Stomach smooth muscle (tissue), 2 donors: Measurements from ENCODE around the gene SMAD3.
"Not testable (repeated sequence)": the region's sequence is repeated elsewhere in the genome, so short reads cannot be mapped to it uniquely, and the experiment has no call there.

ENCODE experiments used
- H3K27ac ChIP-seq: one replicate; pipeline ENCODE4 v1.7.0; 2013; ENCODE audit warnings: mild to moderate bottlenecking, low read length, inconsistent platforms
- H3K27me3 ChIP-seq, 2 donors: one replicate each; pipeline ENCODE4 v1.7.0; 2013; ENCODE audit warnings: low read length in 2 of 2; ENCODE audit not compliant: insufficient read depth in 2 of 2, control insufficient read depth in 1 of 2
- H3K36me3 ChIP-seq, 2 donors: one replicate each; pipeline ENCODE4 v1.7.0; 2013; ENCODE audit warnings: low read length in 2 of 2; ENCODE audit not compliant: control insufficient read depth in 2 of 2, insufficient read depth in 2 of 2
- H3K4me1 ChIP-seq: one replicate; pipeline ENCODE4 v1.7.0; 2013; ENCODE audit warnings: low read length; ENCODE audit not compliant: control insufficient read depth, insufficient read depth
- H3K4me3 ChIP-seq, 2 donors: one replicate each; pipeline ENCODE4 v1.7.0; 2013; ENCODE audit warnings: low read length in 2 of 2
- H3K9ac ChIP-seq, 2 donors: one replicate each; pipeline ENCODE4 v1.7.0; 2013; ENCODE audit warnings: low read length in 2 of 2, mild to moderate bottlenecking in 1 of 2
- H3K9me3 ChIP-seq, 2 donors: one replicate each; pipeline ENCODE4 v1.7.0; 2013; ENCODE audit warnings: low read length in 2 of 2; ENCODE audit not compliant: control insufficient read depth in 2 of 2
- donor health status: healthy.
- donor health status: Pancreatic carcinoma.

Gene SMAD3

DNA sequence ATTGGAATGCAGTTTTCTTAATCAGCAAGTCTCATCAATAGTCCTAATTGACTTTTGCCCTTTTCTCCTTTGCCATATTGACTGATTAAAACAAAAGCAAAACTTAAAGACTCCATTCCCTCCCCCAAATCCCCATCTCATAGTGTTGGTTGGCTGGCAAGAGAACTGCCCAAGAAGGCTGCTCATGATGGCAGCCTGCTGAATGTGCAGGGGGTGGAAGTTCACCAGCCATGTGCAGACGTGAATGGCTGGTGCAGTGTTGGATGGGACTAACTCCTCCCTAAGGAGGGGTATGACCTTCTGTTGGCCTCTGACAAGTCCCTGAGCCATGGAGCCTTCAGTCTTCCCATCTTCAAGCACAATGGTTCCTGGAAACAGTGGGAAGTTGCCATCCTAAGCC lies 7.0 kb downstream of the SMAD3 start:
- Histone ChIP-seq H3K9me3 (no peaks in the 10 kb centered on the region), H3K36me3 (peaks cover 0 to 6% of the 10 kb centered on the region in 2 donors), H3K27me3 (no peaks in the 10 kb centered on the region), H3K9ac (no peak overlapping the region), H3K4me1 (peaks cover 34% of the 10 kb centered on the region), H3K4me3 (no peak overlapping the region), H3K27ac (no peak overlapping the region)

DNA sequence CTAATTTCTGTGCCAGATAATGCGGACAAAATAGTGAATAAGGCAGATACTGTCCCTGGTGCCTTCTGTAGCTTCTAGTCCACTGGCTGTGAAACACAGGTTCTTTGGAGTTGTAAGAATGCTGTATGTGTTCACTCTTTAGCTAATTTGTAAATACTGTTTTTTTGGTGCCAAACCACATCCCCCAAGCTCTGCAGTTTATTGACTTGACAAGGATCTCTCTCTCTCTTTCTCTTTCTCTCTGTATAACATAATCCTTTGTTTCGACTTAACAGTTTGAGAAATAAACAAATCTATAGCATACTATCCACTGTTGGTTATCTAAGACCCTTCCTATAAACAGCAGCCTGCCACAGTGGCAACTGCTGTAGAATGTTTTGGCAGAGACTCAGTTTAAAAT lies 7.6 kb downstream of the SMAD3 start:
- no peaks in the 10 kb centered on the region for H3K27me3 ChIP-seq
- peaks cover 33% of the 10 kb centered on the region for H3K4me1 ChIP-seq
- H3K27ac ChIP-seq, result no peak overlapping the region
- H3K9ac ChIP-seq, result no peak overlapping the region
- no peak overlapping the region for H3K4me3 ChIP-seq
- no peaks in the 10 kb centered on the region for H3K9me3 ChIP-seq
- peaks cover 0 to 6% of the 10 kb centered on the region in 2 donors for H3K36me3 ChIP-seq

DNA sequence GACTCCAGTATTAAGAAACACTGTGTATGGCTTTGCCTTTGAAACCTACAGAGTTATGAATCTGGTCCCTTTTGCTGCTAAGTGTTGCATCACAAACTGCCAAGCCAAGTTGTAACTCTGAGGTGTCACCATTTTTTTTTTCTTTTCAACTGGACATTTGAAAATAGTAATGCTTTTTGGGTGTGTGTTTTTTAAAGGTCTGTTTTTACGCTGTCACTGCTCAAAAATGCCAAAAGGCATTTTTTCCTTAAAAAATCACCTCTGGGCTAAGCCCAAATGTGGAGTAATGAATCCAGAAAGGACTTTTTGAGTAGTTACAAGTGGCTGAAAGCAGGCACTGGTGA lies 9.5 kb downstream of the SMAD3 start:
- Histone ChIP-seq H3K4me1 (peaks cover 30% of the 10 kb centered on the region), H3K36me3 (peaks cover 0 to 6% of the 10 kb centered on the region in 2 donors), H3K9me3 (no peaks in the 10 kb centered on the region), H3K4me3 (no peak overlapping the region), H3K9ac (no peak overlapping the region), H3K27ac (no peak overlapping the region), H3K27me3 (no peaks in the 10 kb centered on the region)

GRCh38 chr15:67075555-67076135 lies 10.2 kb downstream of the SMAD3 start:
- not testable (repeated sequence) for H3K9me3 ChIP-seq, H3K27ac ChIP-seq, H3K4me3 ChIP-seq, H3K9ac ChIP-seq, H3K27me3 ChIP-seq, H3K36me3 ChIP-seq
- peaks cover 38% of the 10 kb centered on the region for H3K4me1 ChIP-seq

GRCh38 chr15:67076147-67076843 lies 10.9 kb downstream of the SMAD3 start:
- Histone ChIP-seq H3K27ac (no peak overlapping the region), H3K36me3 (no peaks in the 10 kb centered on the region), H3K4me1 (peaks cover 45% of the 10 kb centered on the region), H3K9ac (no peak overlapping the region), H3K4me3 (no peak overlapping the region), H3K27me3 (no peaks in the 10 kb centered on the region), H3K9me3 (no peaks in the 10 kb centered on the region)

DNA sequence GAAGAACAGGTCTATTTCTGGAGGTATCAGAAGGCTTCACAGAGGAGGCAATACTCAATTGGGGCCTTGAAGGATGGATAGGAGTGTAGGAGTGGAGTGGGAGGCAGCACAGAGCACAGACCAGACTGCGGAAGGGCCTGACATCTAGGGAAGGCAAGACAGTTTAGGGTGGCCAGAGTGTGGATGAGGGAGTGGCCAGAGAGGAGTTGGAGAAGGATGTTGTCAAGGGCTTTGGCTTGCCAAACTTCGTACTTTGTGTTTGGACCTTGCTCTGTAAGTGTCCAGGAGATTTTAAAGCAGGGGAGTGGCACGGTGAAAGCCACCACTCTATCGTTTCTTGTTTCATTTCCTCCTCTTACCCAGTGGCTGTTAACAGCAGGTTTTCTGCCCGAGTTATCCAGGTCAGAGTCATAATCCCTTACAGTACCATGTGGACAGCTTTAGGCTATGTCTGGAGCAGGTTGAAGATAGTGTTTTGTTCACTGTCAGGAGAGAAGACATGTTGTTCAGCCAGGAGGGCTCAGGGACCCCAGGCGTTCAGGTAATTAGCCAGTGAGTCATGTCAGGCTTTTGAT lies 12.3 kb downstream of the SMAD3 start:
- Histone ChIP-seq H3K9me3 (no peaks in the 10 kb centered on the region), H3K36me3 (no peaks in the 10 kb centered on the region), H3K4me1 (peaks cover 46% of the 10 kb centered on the region), H3K9ac (no peak overlapping the region), H3K4me3 (no peak overlapping the region), H3K27me3 (no peaks in the 10 kb centered on the region), H3K27ac (no peak overlapping the region)

DNA sequence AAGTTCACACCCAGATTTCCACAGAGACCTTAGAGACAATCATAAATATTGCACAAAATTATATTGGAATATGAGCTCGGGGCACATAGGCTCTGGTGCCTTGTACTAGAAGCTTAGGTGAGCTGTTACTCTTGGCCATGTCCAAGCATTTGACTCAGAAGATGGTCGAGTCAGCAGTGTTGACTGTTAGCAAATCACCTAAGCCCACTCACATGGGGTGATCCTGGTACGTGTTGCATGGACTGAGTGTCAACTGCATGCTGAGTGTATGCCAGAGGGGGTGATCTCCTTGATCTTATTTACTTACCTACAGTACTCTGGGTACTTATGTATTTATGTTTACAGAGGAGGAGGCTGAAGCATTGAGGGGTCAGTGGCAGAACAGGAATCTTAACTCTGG lies 14.0 kb downstream of the SMAD3 start:
- Histone ChIP-seq H3K36me3 (peaks cover 0 to 2% of the 10 kb centered on the region in 2 donors), H3K27ac (no peak overlapping the region), H3K4me3 (no peak overlapping the region), H3K4me1 (peaks cover 44% of the 10 kb centered on the region), H3K9me3 (no peaks in the 10 kb centered on the region), H3K9ac (no peak overlapping the region), H3K27me3 (no peaks in the 10 kb centered on the region)

GRCh38 chr15:67080118-67080899 lies 14.9 kb downstream of the SMAD3 start:
- Histone ChIP-seq H3K27ac (peak overlapping the region; percentile 33), H3K36me3 (peaks cover 0 to 2% of the 10 kb centered on the region in 2 donors), H3K9me3 (no peaks in the 10 kb centered on the region), H3K27me3 (no peaks in the 10 kb centered on the region), H3K4me3 (peak overlapping the region in 1 of 2 donors; percentile 55), H3K9ac (peak overlapping the region in 1 of 2 donors; percentile 21), H3K4me1 (peaks cover 50% of the 10 kb centered on the region)

DNA sequence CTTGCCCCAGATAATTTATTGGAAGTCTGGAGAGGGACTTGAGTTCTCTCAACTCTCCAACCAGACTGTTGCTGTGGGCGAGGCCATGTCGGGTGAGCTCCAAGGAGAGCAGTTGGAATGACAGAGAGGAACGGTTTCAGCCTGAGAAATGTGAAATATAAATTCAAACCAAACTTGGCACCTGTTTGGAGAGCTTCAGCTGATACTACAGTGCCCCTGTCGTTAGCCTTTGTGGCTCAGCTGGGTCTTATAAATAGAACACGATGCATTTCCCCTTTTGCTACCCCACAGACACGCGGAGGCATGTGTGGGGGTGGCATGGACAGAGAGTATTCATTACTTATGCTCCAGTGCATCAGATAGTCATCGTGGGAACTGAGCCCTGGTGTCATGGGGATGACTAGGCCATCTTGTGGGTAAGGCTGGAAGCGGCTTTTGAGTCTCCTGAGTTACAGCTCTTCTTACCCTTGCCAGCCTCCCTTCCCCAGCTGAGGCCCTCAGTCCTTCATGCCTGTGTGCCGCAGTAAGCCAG lies 15.6 kb downstream of the SMAD3 start:
- Histone ChIP-seq H3K27me3 (no peaks in the 10 kb centered on the region), H3K4me3 (peak overlapping the region in 1 of 2 donors; percentile 55), H3K36me3 (peaks cover 0 to 2% of the 10 kb centered on the region in 2 donors), H3K9ac (no peak overlapping the region), H3K9me3 (no peaks in the 10 kb centered on the region), H3K27ac (peak overlapping the region; percentile 33), H3K4me1 (peaks cover 56% of the 10 kb centered on the region)

- H3K4me3 ChIP-seq, result no peak overlapping the region
- no peaks in the 10 kb centered on the region for H3K9me3 ChIP-seq
- peaks cover 0 to 2% of the 10 kb centered on the region in 2 donors for H3K36me3 ChIP-seq
- H3K27ac ChIP-seq, result no peak overlapping the region
- peaks cover 57% of the 10 kb centered on the region for H3K4me1 ChIP-seq
- no peak overlapping the region for H3K9ac ChIP-seq
- no peaks in the 10 kb centered on the region for H3K27me3 ChIP-seq
Measured at GRCh38 chr15:67082007-67082536, 16.7 kb downstream of the SMAD3 start.
